ENCODE measurements around the gene CMBL.

CMBL gene

GRCh38 chr5:10251405-10251804 is 56.3 kb downstream of the CMBL start:
- Histone ChIP-seq H3K27ac (ENCODE audit: low read depth, low read length) (peak overlapping the region; percentile 81), H3K4me2 (ENCODE audit: low read length) (peak overlapping the region; percentile 86), H3K9me2 (replicated peaks; ENCODE audit: control insufficient read depth, low read length) (no peaks in the 10 kb centered on the region), H3K4me1 (ENCODE audit: control insufficient read depth, low read length) (peaks cover 27% of the 10 kb centered on the region), H3K27me3 (ENCODE audit: control insufficient read depth, low read length) (no peaks in the 10 kb centered on the region), H3K79me2 (ENCODE audit: control insufficient read depth, low read length) (peaks cover 98% of the 10 kb centered on the region), H3K4me3 (ENCODE audit: low read length) (peak overlapping the region; percentile 97), H3K36me3 (ENCODE audit: control insufficient read depth, low read length) (peaks cover 62% of the 10 kb centered on the region), H4K20me1 (ENCODE audit: control insufficient read depth, insufficient read depth, low read depth, low read length) (peaks cover 32% of the 10 kb centered on the region), H3F3A (ENCODE audit: control insufficient read depth, insufficient read depth) (no peaks in the 10 kb centered on the region), H3K9me3 (ENCODE audit: control insufficient read depth, insufficient read depth, low read length) (no peaks in the 10 kb centered on the region)
- no peak for TF ChIP-seq CTCF (IDR thresholded peaks at IDR 0.05; ENCODE audit: low read depth, low read length, poor library complexity, severe bottlenecking)
- TF ChIP-seq EZH2phosphoT487 (IDR thresholded peaks at IDR 0.05; ENCODE audit: borderline replicate concordance, low read length) = no peak

- Histone ChIP-seq H3K36me3 (ENCODE audit: control insufficient read depth, low read length) (peaks cover 57% of the 10 kb centered on the region), H3K9me3 (ENCODE audit: control insufficient read depth, insufficient read depth, low read length) (no peaks in the 10 kb centered on the region), H3K4me2 (ENCODE audit: low read length) (peak overlapping the region; percentile 86), H3K9me2 (replicated peaks; ENCODE audit: control insufficient read depth, low read length) (no peaks in the 10 kb centered on the region), H3K4me1 (ENCODE audit: control insufficient read depth, low read length) (peaks cover 27% of the 10 kb centered on the region), H3K27me3 (ENCODE audit: control insufficient read depth, low read length) (no peaks in the 10 kb centered on the region), H3K27ac (ENCODE audit: low read depth, low read length) (peak overlapping the region; percentile 81), H3K79me2 (ENCODE audit: control insufficient read depth, low read length) (peaks cover 96% of the 10 kb centered on the region), H3K4me3 (ENCODE audit: low read length) (peak overlapping the region; percentile 97), H3F3A (ENCODE audit: control insufficient read depth, insufficient read depth) (no peaks in the 10 kb centered on the region), H4K20me1 (ENCODE audit: control insufficient read depth, insufficient read depth, low read depth, low read length) (peaks cover 30% of the 10 kb centered on the region)
- no peak for TF ChIP-seq CTCF (IDR thresholded peaks at IDR 0.05; ENCODE audit: low read depth, low read length, poor library complexity, severe bottlenecking)
- TF ChIP-seq EZH2phosphoT487 (IDR thresholded peaks at IDR 0.05; ENCODE audit: borderline replicate concordance, low read length) = no peak
Measured at GRCh38 chr5:10250806-10251276, 56.9 kb downstream of the CMBL start.

GRCh38 chr5:10249948-10250805 is 57.5 kb downstream of the CMBL start, which contains the start of gene CCT5:
CCT5 (plus strand) TSS chr5:10250280; CDS start chr5:10250341, 61 bp downstream.
- peak within 1 kb of the TSS; percentile 86 for H3K4me2 ChIP-seq (ENCODE audit: low read length)
- H3K79me2 ChIP-seq (ENCODE audit: control insufficient read depth, low read length) = peaks cover 90% of the 10 kb centered on the region
- no peaks in the 10 kb centered on the region for H3K27me3 ChIP-seq (ENCODE audit: control insufficient read depth, low read length)
- H3K4me3 ChIP-seq (ENCODE audit: low read length) = peak within 1 kb of the TSS; percentile 97
- TF ChIP-seq CTCF (IDR thresholded peaks at IDR 0.05; ENCODE audit: low read depth, low read length, poor library complexity, severe bottlenecking) = no peak
- no peaks in the 10 kb centered on the region for H3K9me3 ChIP-seq (ENCODE audit: control insufficient read depth, insufficient read depth, low read length)
- H3K27ac ChIP-seq (ENCODE audit: low read depth, low read length) = peak within 1 kb of the TSS; percentile 81
- no peaks in the 10 kb centered on the region for H3K9me2 ChIP-seq (replicated peaks; ENCODE audit: control insufficient read depth, low read length)
- H3K36me3 ChIP-seq (ENCODE audit: control insufficient read depth, low read length) = peaks cover 50% of the 10 kb centered on the region
- peaks cover 27% of the 10 kb centered on the region for H3K4me1 ChIP-seq (ENCODE audit: control insufficient read depth, low read length)
- peaks cover 26% of the 10 kb centered on the region for H4K20me1 ChIP-seq (ENCODE audit: control insufficient read depth, insufficient read depth, low read depth, low read length)
- H3F3A ChIP-seq (ENCODE audit: control insufficient read depth, insufficient read depth) = no peaks in the 10 kb centered on the region

All from DOHH2 (cell line).